HCT116 (cell line): ENCODE results near the gene SULT2B1. TPM values are rescaled to one million over a fixed set of nuclear protein-coding genes. Genes with fewer than 3 reads are reported as not detected.
A peak's percentile ranks its signal among the peaks of the same experiment; 100 is the strongest.

Experiments used
- ATAC-seq: fragments of 200-7000 bp; cut with Tn5 transposase; 2 replicates; pipeline ENCODE4 v1.9.1; 2020; ENCODE audit warnings: mild to moderate bottlenecking, moderate library complexity
- BruUV-seq: library from RNA; stranded (reverse); fragments of 400-500 nt; replicated peaks from 2 replicates; lab custom pipeline; 2021; lab: Mats Ljungman, UMichigan
- CTCF ChIA-PET: fragments of 300-600 bp; sonication (Branson Sonifier 250); formaldehyde crosslinking; loops from one replicate; lab custom pipeline; 2021; ENCODE audit warnings: antibody characterized with exemption; lab: Charles Lee
- POLR2A ChIA-PET: fragments of 300-600, 350-600 bp; sonication (Branson Sonifier 250); formaldehyde crosslinking; loops from one replicate; lab custom pipeline; 2021; ENCODE audit warnings: antibody characterized with exemption; lab: Charles Lee
- RAD21 ChIA-PET, 2 experiments: fragments of 300-600 bp; sonication (Branson Sonifier 250); formaldehyde crosslinking; loops; one replicate each; lab custom pipeline; 2023; ENCODE audit warnings: low total read pairs in 2 of 2; ENCODE audit not compliant: uncharacterized antibody in 2 of 2, unreplicated experiment in 2 of 2, low non-redundant PET in 1 of 2; lab: Charles Lee
- DNase-seq: peaks from one replicate; pipeline ENCODE4 v3.0.0-alpha.2; 2010; ENCODE audit warnings: low read depth, low spot score
- H2AFZ ChIP-seq: fragments of 200-600 bp; shearing (Covaris generic), sonication (generic); 2 replicates; pipeline ENCODE4 v1.6.1; 2017; ENCODE audit warnings: low read depth, mixed run types, mixed read lengths, antibody characterized with exemption, low read length; ENCODE audit not compliant: poor library complexity, severe bottlenecking
- H3K27ac ChIP-seq: 2 replicates; pipeline ENCODE4 v1.5.1; 2012; ENCODE audit warnings: low read depth, low read length
- H3K27me3 ChIP-seq: fragments of 200-600 bp; sonication (generic); 2 replicates; pipeline ENCODE4 v1.6.1; 2016; ENCODE audit warnings: mixed run types, low read length, mixed read lengths; ENCODE audit not compliant: insufficient read depth
- H3K36me3 ChIP-seq, 2 experiments: fragments of 200-500 bp in 1 of 2; fragments of 200-600 bp in 1 of 2; sonication (Bioruptor generic) in 1 of 2; sonication (generic) in 1 of 2; 2 replicates each; pipeline versions ENCODE4 v1.5.1 to v1.6.1; 2014 to 2016; ENCODE audit warnings: low read length in 2 of 2, inconsistent platforms in 1 of 2, mixed read lengths in 1 of 2, mixed run types in 1 of 2; ENCODE audit not compliant: insufficient read depth in 2 of 2, control insufficient read depth in 1 of 2
- H3K4me1 ChIP-seq, 2 experiments: fragments of 200-600 bp in 1 of 2; sonication (generic) in 1 of 2; 2 replicates each; pipeline versions ENCODE4 v1.5.1 to v1.6.1; 2012 to 2017; ENCODE audit warnings: low read length in 2 of 2, inconsistent platforms in 1 of 2, mild to moderate bottlenecking in 1 of 2, mixed read lengths in 1 of 2, mixed run types in 1 of 2, moderate library complexity in 1 of 2; ENCODE audit not compliant: insufficient read depth in 2 of 2, control insufficient read depth in 1 of 2
- H3K4me2 ChIP-seq: fragments of 200-600 bp; sonication (generic); 2 replicates; pipeline ENCODE4 v1.6.1; 2017; ENCODE audit warnings: mixed run types, low read length, mixed read lengths
- H3K4me3 ChIP-seq, 2 experiments: fragments of 200-600 bp in 1 of 2; sonication (generic) in 1 of 2; replicated peaks in 1 of 2; 2 replicates each; pipeline ENCODE4 v1.5.1; 2011 to 2016; ENCODE audit warnings: low read length in 2 of 2, control low read depth in 1 of 2, low read depth in 1 of 2, mild to moderate bottlenecking in 1 of 2, mixed read lengths in 1 of 2, mixed run types in 1 of 2
- H3K79me2 ChIP-seq: fragments of 200-600 bp; sonication (generic); 2 replicates; pipeline ENCODE4 v1.6.1; 2017; ENCODE audit warnings: mild to moderate bottlenecking, mixed run types, low read length, moderate library complexity, mixed read lengths; ENCODE audit not compliant: insufficient read depth
- H3K9ac ChIP-seq: fragments of 200-600 bp; sonication (generic); 2 replicates; pipeline ENCODE4 v1.6.1; 2016; ENCODE audit warnings: low read length, mixed read lengths
- H3K9me2 ChIP-seq: fragments of 200-600 bp; sonication (generic), shearing (Covaris generic); 2 replicates; pipeline ENCODE4 v1.6.1; 2017; ENCODE audit warnings: mixed run types, mild to moderate bottlenecking, moderate library complexity; ENCODE audit not compliant: insufficient read depth
- H3K9me3 ChIP-seq, 2 experiments: fragments of 200-500 bp in 1 of 2; fragments of 200-600 bp in 1 of 2; sonication (Bioruptor generic) in 1 of 2; sonication (generic) in 1 of 2; 2 replicates each; pipeline ENCODE4 v1.6.1; 2014 to 2017; ENCODE audit warnings: low read length in 2 of 2, mixed read lengths in 2 of 2, inconsistent platforms in 1 of 2, low read depth in 1 of 2, mild to moderate bottlenecking in 1 of 2, mixed run types in 1 of 2, moderate library complexity in 1 of 2; ENCODE audit not compliant: control insufficient read depth in 1 of 2, insufficient read depth in 1 of 2
- H4K20me1 ChIP-seq: fragments of 200-600 bp; sonication (generic), shearing (Covaris generic); 2 replicates; pipeline ENCODE4 v1.6.1; 2017; ENCODE audit warnings: mixed run types, mild to moderate bottlenecking, moderate library complexity; ENCODE audit not compliant: insufficient read depth
- CBX3 ChIP-seq: IDR thresholded peaks from 2 replicates; pipeline ENCODE4 v1.6.1; 2012; ENCODE audit warnings: low read depth
- CEBPB ChIP-seq: IDR thresholded peaks from 2 replicates; pipeline ENCODE4 v1.6.1; 2012; ENCODE audit warnings: low read depth
- CTCF ChIP-seq, 3 experiments: fragments of 200-600 bp in 1 of 3; sonication (generic) in 1 of 3; IDR thresholded peaks in 2 of 3; conservative IDR thresholded peaks in 1 of 3; 2 replicates each; pipeline ENCODE4 v1.5.1; 2012 to 2017; ENCODE audit warnings: low read depth in 2 of 3, low read length in 2 of 3, antibody characterized with exemption in 1 of 3, borderline replicate concordance in 1 of 3, control low read depth in 1 of 3, mild to moderate bottlenecking in 1 of 3, mixed read lengths in 1 of 3, mixed run types in 1 of 3, moderate library complexity in 1 of 3; ENCODE audit not compliant: insufficient read depth in 1 of 3
- EGR1 ChIP-seq: IDR thresholded peaks from 2 replicates; pipeline ENCODE4 v1.6.1; 2012; ENCODE audit warnings: low read depth
- ELF1 ChIP-seq: IDR thresholded peaks from 2 replicates; pipeline ENCODE4 v1.6.1; 2012; ENCODE audit warnings: low read depth, borderline replicate concordance
- EZH2 ChIP-seq: fragments of 200-600 bp; sonication (generic); IDR thresholded peaks from 2 replicates; pipeline ENCODE4 v1.6.1; 2017; ENCODE audit warnings: antibody characterized with exemption, mixed run types
- EZH2phosphoT487 ChIP-seq: fragments of 200-600 bp; IDR thresholded peaks from 2 replicates; pipeline ENCODE4 v1.6.1; 2018; ENCODE audit warnings: antibody characterized with exemption, borderline replicate concordance
- FOSL1 ChIP-seq: IDR thresholded peaks from 2 replicates; pipeline ENCODE4 v1.6.1; 2012; ENCODE audit warnings: low read depth
- JUND ChIP-seq: IDR thresholded peaks from 2 replicates; pipeline ENCODE4 v1.6.1; 2012
- MAX ChIP-seq: IDR thresholded peaks from 2 replicates; pipeline ENCODE4 v1.6.1; 2012
- POLR2AphosphoS5 ChIP-seq: IDR thresholded peaks from 2 replicates; pipeline ENCODE4 v1.6.1; 2011; ENCODE audit warnings: mild to moderate bottlenecking, low read depth, low read length, moderate library complexity
- RAD21 ChIP-seq: IDR thresholded peaks from 2 replicates; pipeline ENCODE4 v1.6.1; 2012; ENCODE audit warnings: low read depth, mild to moderate bottlenecking
- REST ChIP-seq: IDR thresholded peaks from 2 replicates; pipeline ENCODE4 v1.6.1; 2012; ENCODE audit warnings: low read depth
- SIN3A ChIP-seq: IDR thresholded peaks from 2 replicates; pipeline ENCODE4 v1.6.1; 2012; ENCODE audit warnings: low read depth
- SP1 ChIP-seq: IDR thresholded peaks from 2 replicates; pipeline ENCODE4 v1.6.1; 2012; ENCODE audit warnings: low read depth
- SRF ChIP-seq: IDR thresholded peaks from 2 replicates; pipeline ENCODE4 v1.6.1; 2012; ENCODE audit warnings: low read depth
- TCF7L2 ChIP-seq: IDR thresholded peaks from 2 replicates; pipeline ENCODE4 v1.7.0; 2011; ENCODE audit warnings: borderline replicate concordance, inconsistent platforms; ENCODE audit not compliant: insufficient read depth, insufficient read length; ENCODE audit errors: extremely low read depth
- YY1 ChIP-seq: IDR thresholded peaks from 2 replicates; pipeline ENCODE4 v1.6.1; 2011; ENCODE audit warnings: low read length, low read depth, moderate library complexity, mild to moderate bottlenecking; ENCODE audit not compliant: insufficient replicate concordance; ENCODE audit errors: extremely low read depth
- intact Hi-C: fragments of 100-400 bp; cut with micrococcal nuclease; formaldehyde crosslinking; loops from 2 replicates; pipeline ENCODE4 v1.10.0; 2022
- total RNA-seq: library from RNA; stranded (reverse); gene quantifications from one replicate; pipeline ENCODE4 v1.2.1, GENCODE V29; 2021; ENCODE audit not compliant: unreplicated experiment
- TF ChIP-seq, protein P1 (sequence below): IDR thresholded peaks from 2 replicates; pipeline ENCODE4 v1.6.1; 2012

The SULT2B1 gene
- total RNA-seq, 1 experiment from 2014 or later: 4.8 TPM

- no TSS peak for BruUV-seq
- TF ChIP-seq SIN3A: no peak
- TF ChIP-seq EZH2phosphoT487: no peak
- TF ChIP-seq CBX3: peak; percentile 85
- TF ChIP-seq JUND: no peak
- TF ChIP-seq REST: no peak
- peak; percentile 87 for TF ChIP-seq SP1
- no peak for TF ChIP-seq CEBPB
- TF ChIP-seq SRF: no peak
- TF ChIP-seq, protein P1, sequence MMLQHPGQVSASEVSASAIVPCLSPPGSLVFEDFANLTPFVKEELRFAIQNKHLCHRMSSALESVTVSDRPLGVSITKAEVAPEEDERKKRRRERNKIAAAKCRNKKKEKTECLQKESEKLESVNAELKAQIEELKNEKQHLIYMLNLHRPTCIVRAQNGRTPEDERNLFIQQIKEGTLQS: no peak
- TF ChIP-seq MAX: peak; percentile 85
- TF ChIP-seq YY1: peak; percentile 4
- peak; percentile 21 for TF ChIP-seq TCF7L2
- peak; percentile 90 to 97 (median 93) for TF ChIP-seq CTCF (IDR thresholded peaks at IDR 0.05 in 2 of 3, conservative IDR thresholded peaks at IDR 0.05 in 1 of 3; ENCODE audit: borderline replicate concordance in 1 of 3, insufficient read depth in 1 of 3, low read depth in 2 of 3, low read length in 2 of 3)
- TF ChIP-seq RAD21: peak; percentile 68
- TF ChIP-seq ELF1: no peak
- TF ChIP-seq FOSL1: peak; percentile 74
- TF ChIP-seq EZH2: no peak
- peak; percentile 92 for TF ChIP-seq EGR1
- peak; percentile 58 for TF ChIP-seq POLR2AphosphoS5
- Histone ChIP-seq H2AFZ (no peak overlapping the region), H4K20me1 (no peaks in the 10 kb centered on the region), H3K9ac (peak overlapping the region; percentile 58), H3K27me3 (no peaks in the 10 kb centered on the region), H3K79me2 (no peaks in the 10 kb centered on the region), H3K4me3 (peak overlapping the region; percentile 35 to 50), H3K9me2 (no peaks in the 10 kb centered on the region), H3K9me3 (no peaks in the 10 kb centered on the region), H3K4me2 (peak overlapping the region; percentile 84), H3K36me3 (no peaks in the 10 kb centered on the region), H3K27ac (no peak overlapping the region), H3K4me1 (peaks cover 10 to 28% of the 10 kb centered on the region in 2 experiments)
- intact Hi-C loops: loop anchor here (10.0 kb wide), 1 partner anchor 264 kb away; the partner anchor contains the start of gene EMP3
- CTCF ChIA-PET: interaction anchor here (0.5 to 7.7 kb wide), 20 partner anchors 9 to 274 kb away, joined by 3 to 276 read pairs (median 4); partner anchors contain the start of genes CA11, RPL18, SYNGR4 and TMEM143
- POLR2A ChIA-PET: interaction anchor here (0.7 to 1.1 kb wide), 5 partner anchors 20 to 101 kb away, joined by 3 to 5 read pairs (median 3); partner anchors contain the start of genes RPL18 and SPHK2
- RAD21 ChIA-PET: interaction anchor here (0.8 to 1.2 kb wide), 2 partner anchors 83 kb away, joined by 3 read pairs; no protein-coding TSS in a partner anchor
- ATAC-seq (peak; percentile 84), DNase-seq (peak; percentile 88)
These were observed 36.9 kb downstream of the SULT2B1 start for GRCh38 chr19:48588670-48589401.
